HG03103 (cell line): ENCODE measurements around the gene WEE2.
"Not testable (repeated sequence)": the region's sequence is repeated elsewhere in the genome, so short reads cannot be mapped to it uniquely, and the experiment has no call there.

Source experiments
- ATAC-seq: cut with Tn5 transposase; IDR thresholded peaks from one replicate; pipeline ENCODE4 v1.9.1; 2021; ENCODE audit warnings: low read depth; ENCODE audit not compliant: unreplicated experiment

WEE2 gene

GRCh38 chr7:141710301-141710700 lies 2.1 kb downstream of the WEE2 start:
- no peak for ATAC-seq

- no peak for ATAC-seq
Observed at GRCh38 chr7:141712603-141713255, 4.6 kb downstream of the WEE2 start.

GRCh38 chr7:141713890-141714289 lies 5.7 kb downstream of the WEE2 start:
- ATAC-seq = no peak

GRCh38 chr7:141714571-141714970 lies 6.4 kb downstream of the WEE2 start:
- ATAC-seq = no peak

GRCh38 chr7:141715018-141715417 lies 6.9 kb downstream of the WEE2 start:
- no peak for ATAC-seq

GRCh38 chr7:141715794-141716689 lies 7.9 kb downstream of the WEE2 start:
- no peak for ATAC-seq

GRCh38 chr7:141717450-141717849 lies 9.3 kb downstream of the WEE2 start:
- ATAC-seq = no peak

- no peak for ATAC-seq
Observed at GRCh38 chr7:141722529-141722928, 14.4 kb downstream of the WEE2 start.

- no peak for ATAC-seq
Observed at GRCh38 chr7:141729020-141729419, 20.9 kb downstream of the WEE2 start.

- ATAC-seq = no peak
Observed at GRCh38 chr7:141731476-141732149, 23.5 kb downstream of the WEE2 start.

GRCh38 chr7:141737118-141737835 lies 29.1 kb downstream of the WEE2 start:
- no peak for ATAC-seq

- ATAC-seq = peak; percentile 87
Observed at GRCh38 chr7:141737836-141738591, 29.9 kb downstream of the WEE2 start, which contains the start of gene SSBP1. Gene SSBP1 (plus strand): TSS chr7:141738358. CDS start chr7:141739167, 809 bp downstream.

- no peak for ATAC-seq
Observed at GRCh38 chr7:141738592-141739013, 30.4 kb downstream of the WEE2 start.

- ATAC-seq = no peak
Observed at GRCh38 chr7:141739250-141739649, 31.1 kb downstream of the WEE2 start.

- no peak for ATAC-seq
Observed at GRCh38 chr7:141742229-141742628, 34.1 kb downstream of the WEE2 start.

- ATAC-seq = no peak
Observed at GRCh38 chr7:141744131-141744530, 36.0 kb downstream of the WEE2 start.

GRCh38 chr7:141748396-141748795 lies 40.2 kb downstream of the WEE2 start:
- ATAC-seq = no peak

- ATAC-seq = not testable (repeated sequence)
Observed at GRCh38 chr7:141751904-141752303, 43.8 kb downstream of the WEE2 start.

- ATAC-seq = no peak
Observed at GRCh38 chr7:141752634-141753033, 44.5 kb downstream of the WEE2 start.

GRCh38 chr7:141754939-141755338 lies 46.8 kb downstream of the WEE2 start:
- no peak for ATAC-seq
